K562 (cell line): ENCODE data around the gene CCDC152. TPM values are rescaled to one million over a fixed set of nuclear protein-coding genes. Genes with fewer than 3 reads are reported as not detected.
A peak's percentile ranks its signal among the peaks of the same experiment; 100 is the strongest.

ENCODE experiments used
- BRD4 ChIP-seq: fragments of 200-600 bp; sonication (generic); IDR thresholded peaks from 2 replicates; pipeline ENCODE4 v1.6.1; 2017; ENCODE audit warnings: inconsistent platforms
- ELF1 ChIP-seq: fragments of 200-800 bp; sonication (Bioruptor generic); IDR thresholded peaks from 2 replicates; pipeline ENCODE4 v1.6.1; 2016; ENCODE audit warnings: missing genetic modification characterization, missing compliant biosample characterization
- FOSL1 ChIP-seq: fragments of 200-800 bp; sonication (Bioruptor generic); conservative IDR thresholded peaks from 2 replicates; pipeline ENCODE4 v1.6.1; 2016; ENCODE audit warnings: missing genetic modification characterization, missing compliant biosample characterization
- FOXP1 ChIP-seq: sonication (generic); formaldehyde crosslinking; IDR thresholded peaks from 2 replicates; pipeline ENCODE4 v1.8.0; 2022; ENCODE audit warnings: mild to moderate bottlenecking, missing genetic modification reagents
- KAT7 ChIP-seq: sonication (generic); formaldehyde crosslinking; IDR thresholded peaks from 2 replicates; pipeline ENCODE4 v1.8.0; 2022; ENCODE audit warnings: missing genetic modification reagents, mild to moderate bottlenecking, borderline replicate concordance
- MBD2 ChIP-seq: sonication (generic); IDR thresholded peaks from 2 replicates; pipeline ENCODE4 v1.6.1; 2016; ENCODE audit warnings: low read depth, borderline replicate concordance
- NEUROD1 ChIP-seq: fragments of 150-350 bp; IDR thresholded peaks from 2 replicates; pipeline ENCODE4 v1.6.1; 2014; ENCODE audit warnings: borderline replicate concordance, low read length, low read depth; ENCODE audit not compliant: partially characterized antibody
- NFE2L1 ChIP-seq: fragments of 450-650 bp; IDR thresholded peaks from 2 replicates; pipeline ENCODE4 v1.6.1; 2016; ENCODE audit warnings: missing genetic modification characterization, low read depth, mild to moderate bottlenecking, missing compliant biosample characterization, moderate library complexity, borderline replicate concordance
- RBM14 ChIP-seq: fragments of 200-400 bp; formaldehyde crosslinking; IDR thresholded peaks from 2 replicates; pipeline ENCODE4 v1.6.1; 2018; ENCODE audit warnings: low read depth, mild to moderate bottlenecking, low read length, moderate library complexity, borderline replicate concordance; ENCODE audit not compliant: insufficient read depth
- SMARCB1 ChIP-seq: IDR thresholded peaks from 2 replicates; pipeline ENCODE4 v1.6.1; 2011; ENCODE audit warnings: improper control_type of control experiment, low read depth; ENCODE audit not compliant: insufficient read length
- SMARCE1 ChIP-seq: fragments of 450-650 bp; IDR thresholded peaks from 2 replicates; pipeline ENCODE4 v1.7.1; 2016; ENCODE audit warnings: mild to moderate bottlenecking
- SRSF9 ChIP-seq: fragments of 200-400 bp; formaldehyde crosslinking; IDR thresholded peaks from 2 replicates; pipeline ENCODE4 v1.6.1; 2017; ENCODE audit warnings: low read depth, low read length, borderline replicate concordance
- TCF7 ChIP-seq: sonication (generic); IDR thresholded peaks from 2 replicates; pipeline ENCODE4 v1.6.1; 2016; ENCODE audit warnings: antibody characterized with exemption, borderline replicate concordance
- THAP7 ChIP-seq: fragments of 250-450 bp; sonication (Bioruptor Pico); IDR thresholded peaks from 2 replicates; pipeline ENCODE4 v1.5.0; 2021
- ZNF175 ChIP-seq: fragments of 200-800 bp; sonication (Bioruptor generic); IDR thresholded peaks from 2 replicates; pipeline ENCODE4 v1.6.1; 2016; ENCODE audit warnings: low read depth, mild to moderate bottlenecking, missing genetic modification characterization, missing compliant biosample characterization
- ZNF280A ChIP-seq: fragments of 450-650 bp; IDR thresholded peaks from 2 replicates; pipeline ENCODE4 v1.6.1; 2018; ENCODE audit warnings: mild to moderate bottlenecking, low read depth; ENCODE audit not compliant: partially characterized antibody
- ZNF785 ChIP-seq: fragments of 250-450 bp; sonication (Bioruptor Pico); IDR thresholded peaks from 2 replicates; pipeline ENCODE4 v1.4.0; 2020; ENCODE audit warnings: mild to moderate bottlenecking
- polyA plus RNA-seq, 8 experiments: library from polyadenylated mRNA; depleted of rRNA in 4 of 8; stranded (reverse) in 5 of 8; unstranded in 3 of 8; fragments of >200 nt; fragmentation: Nextera tagmentation in 2 of 8; fragmentation: Illumina TruSeq in 1 of 8; extraction: Ambion mirVana in 2 of 8; extraction: Trizol in 1 of 8; gene quantifications; 2 replicates each; pipeline versions ENCODE4 v1.2.1 to v1.2.3, GENCODE V29; 2011 to 2014; ENCODE audit warnings: inconsistent platforms in 1 of 8, missing spikeins in 1 of 8
- total RNA-seq, 7 experiments: library from RNA; depleted of rRNA in 6 of 7; stranded (reverse); fragments of >200 nt in 6 of 7; fragmentation: Illumina TruSeq in 2 of 7; extraction: Trizol in 2 of 7; gene quantifications; 2 replicates each; pipeline versions ENCODE4 v1.2.1 to v1.2.3, GENCODE V29; 2011 to 2021; ENCODE audit warnings: low replicate concordance in 1 of 7

Gene CCDC152
- total and polyA plus RNA-seq, 9 of the 15 experiments (the other 6 are each of a cell fraction or from before 2014, with no cell fraction given), result 2.5 to 11.6 (median 5.1) TPM

- TF ChIP-seq THAP7 (CRISPR knock-in tag), result no peak
- TF ChIP-seq SMARCB1, result no peak
- no peak for TF ChIP-seq TCF7
- TF ChIP-seq ZNF175 (CRISPR knock-in tag), result no peak
- no peak; the same call in 1 of the 2 replicates for TF ChIP-seq NFE2L1 (tag)
- TF ChIP-seq RBM14, result no peak
- no peak for TF ChIP-seq KAT7 (CRISPR knock-in tag)
- TF ChIP-seq FOXP1, result no peak
- peak; percentile 78 for TF ChIP-seq FOSL1
- no peak for TF ChIP-seq MBD2
- TF ChIP-seq BRD4, result no peak
- no peak for TF ChIP-seq ZNF280A
- 0 out of 2 replicates have a peak, but pooled peaks have one; percentile 23 for TF ChIP-seq SMARCE1
- TF ChIP-seq NEUROD1, result no peak
- no peak for TF ChIP-seq ZNF785 (CRISPR knock-in tag)
- no peak for TF ChIP-seq SRSF9
- TF ChIP-seq ELF1 (tag), result no peak
These were observed 74.3 kb downstream of the CCDC152 start (continued) for GRCh38 chr5:42830924-42831323.
